ENCODE data around the gene IL10.

DNA sequence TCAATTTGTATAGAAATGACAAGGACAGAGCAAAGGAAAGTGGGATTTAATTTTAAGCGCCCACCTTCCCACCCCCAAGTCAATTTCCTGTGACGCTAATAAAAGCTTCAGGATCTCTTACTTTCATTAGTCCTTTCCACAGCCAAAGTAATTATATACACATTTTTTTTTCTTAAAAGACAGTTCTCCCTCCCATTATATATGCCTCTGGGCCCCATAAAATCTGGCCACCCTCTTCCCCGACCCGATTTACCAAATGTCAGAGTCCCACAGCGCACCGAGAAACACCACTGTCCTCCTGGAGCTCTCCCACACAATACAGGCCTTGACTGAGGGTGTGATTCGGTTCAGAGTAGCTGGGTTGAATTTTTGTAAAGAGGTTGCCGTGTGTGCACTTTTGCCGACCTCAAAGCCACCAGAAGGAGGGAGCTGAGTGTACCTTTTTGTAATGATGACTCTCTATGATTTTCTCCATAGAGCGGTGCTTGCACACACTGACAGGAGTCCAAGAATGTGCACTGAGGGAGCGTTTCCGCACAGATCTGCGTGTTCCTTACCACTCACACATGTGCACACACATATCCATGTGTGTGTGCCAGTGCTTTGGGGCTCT is 26.2 kb upstream of the IL10 start:
- TF ChIP-seq, protein P1, sequence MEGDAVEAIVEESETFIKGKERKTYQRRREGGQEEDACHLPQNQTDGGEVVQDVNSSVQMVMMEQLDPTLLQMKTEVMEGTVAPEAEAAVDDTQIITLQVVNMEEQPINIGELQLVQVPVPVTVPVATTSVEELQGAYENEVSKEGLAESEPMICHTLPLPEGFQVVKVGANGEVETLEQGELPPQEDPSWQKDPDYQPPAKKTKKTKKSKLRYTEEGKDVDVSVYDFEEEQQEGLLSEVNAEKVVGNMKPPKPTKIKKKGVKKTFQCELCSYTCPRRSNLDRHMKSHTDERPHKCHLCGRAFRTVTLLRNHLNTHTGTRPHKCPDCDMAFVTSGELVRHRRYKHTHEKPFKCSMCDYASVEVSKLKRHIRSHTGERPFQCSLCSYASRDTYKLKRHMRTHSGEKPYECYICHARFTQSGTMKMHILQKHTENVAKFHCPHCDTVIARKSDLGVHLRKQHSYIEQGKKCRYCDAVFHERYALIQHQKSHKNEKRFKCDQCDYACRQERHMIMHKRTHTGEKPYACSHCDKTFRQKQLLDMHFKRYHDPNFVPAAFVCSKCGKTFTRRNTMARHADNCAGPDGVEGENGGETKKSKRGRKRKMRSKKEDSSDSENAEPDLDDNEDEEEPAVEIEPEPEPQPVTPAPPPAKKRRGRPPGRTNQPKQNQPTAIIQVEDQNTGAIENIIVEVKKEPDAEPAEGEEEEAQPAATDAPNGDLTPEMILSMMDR (IDR thresholded peaks at IDR 0.05), result no peak
- no peak for TF ChIP-seq POLR2A (IDR thresholded peaks at IDR 0.05)
